ENCODE data around the gene SDR42E2.

The SDR42E2 gene

GRCh38 chr16:22186517-22186916 is 24.2 kb downstream of the SDR42E2 start:
- H3K79me2 ChIP-seq (ENCODE audit: insufficient read depth, low read length) = no peaks in the 10 kb centered on the region
- DNase-seq = no peak
- no peaks in the 10 kb centered on the region for H3K36me3 ChIP-seq (ENCODE audit: insufficient read depth, low read length)
- H3K4me3 ChIP-seq (ENCODE audit: low read depth in 1 of 2, low read length in 2 of 2) = no peak overlapping the region
- no peak overlapping the region for H3K4me2 ChIP-seq (ENCODE audit: insufficient read depth, low read length)
- TF ChIP-seq EZH2 (IDR thresholded peaks at IDR 0.05; ENCODE audit: borderline replicate concordance, low read depth, low read length, severe bottlenecking) (no peak), CTCF (IDR thresholded peaks at IDR 0.05; ENCODE audit: borderline replicate concordance, extremely low read depth, low read length, poor library complexity, severe bottlenecking) (peak; percentile 42)
- H2AFZ ChIP-seq (ENCODE audit: low read depth, low read length) = no peak overlapping the region
- no peaks in the 10 kb centered on the region for H4K20me1 ChIP-seq (ENCODE audit: insufficient read depth, low read length)
- no peak for ATAC-seq (ENCODE audit: insufficient read depth, low read depth)
- H3K27ac ChIP-seq (ENCODE audit: low read length) = no peak overlapping the region
- no peak overlapping the region for H3K9ac ChIP-seq (ENCODE audit: low read depth, low read length)
- no peaks in the 10 kb centered on the region for H3K27me3 ChIP-seq (ENCODE audit: insufficient read depth, low read length, poor library complexity)
- H3K4me1 ChIP-seq (ENCODE audit: insufficient read depth, low read length) = peaks cover 30% of the 10 kb centered on the region
- no peaks in the 10 kb centered on the region for H3K9me3 ChIP-seq (ENCODE audit: insufficient read depth, low read length, severe bottlenecking)

GRCh38 chr16:22188267-22188594 is 25.9 kb downstream of the SDR42E2 start:
- ATAC-seq (ENCODE audit: insufficient read depth, low read depth) = no peak
- H3K4me1 ChIP-seq (ENCODE audit: insufficient read depth, low read length) = peaks cover 46% of the 10 kb centered on the region

GRCh38 chr16:22188595-22189442 is 26.5 kb downstream of the SDR42E2 start:
- H3K9ac ChIP-seq (ENCODE audit: low read depth, low read length) = peak overlapping the region; percentile 59; the same call in 1 of the 2 replicates
- H4K20me1 ChIP-seq (ENCODE audit: insufficient read depth, low read length) = no peaks in the 10 kb centered on the region
- peak overlapping the region; percentile 39 to 79; a peak in 2 of 4 replicates for H3K4me3 ChIP-seq (ENCODE audit: low read depth in 1 of 2, low read length in 2 of 2)
- no peaks in the 10 kb centered on the region for H3K36me3 ChIP-seq (ENCODE audit: insufficient read depth, low read length)
- no peaks in the 10 kb centered on the region for H3K27me3 ChIP-seq (ENCODE audit: insufficient read depth, low read length, poor library complexity)
- H3K79me2 ChIP-seq (ENCODE audit: insufficient read depth, low read length) = no peaks in the 10 kb centered on the region
- peak; percentile 63 for DNase-seq
- TF ChIP-seq EZH2 (IDR thresholded peaks at IDR 0.05; ENCODE audit: borderline replicate concordance, low read depth, low read length, severe bottlenecking) (no peak), CTCF (IDR thresholded peaks at IDR 0.05; ENCODE audit: borderline replicate concordance, extremely low read depth, low read length, poor library complexity, severe bottlenecking) (peak; percentile 85)
- H2AFZ ChIP-seq (ENCODE audit: low read depth, low read length) = peak overlapping the region; percentile 84; the same call in 1 of the 2 replicates
- no peak for ATAC-seq (ENCODE audit: insufficient read depth, low read depth)
- H3K27ac ChIP-seq (ENCODE audit: low read length) = no peak overlapping the region
- peaks cover 46% of the 10 kb centered on the region for H3K4me1 ChIP-seq (ENCODE audit: insufficient read depth, low read length)
- H3K4me2 ChIP-seq (ENCODE audit: insufficient read depth, low read length) = peak overlapping the region; percentile 97
- no peaks in the 10 kb centered on the region for H3K9me3 ChIP-seq (ENCODE audit: insufficient read depth, low read length, severe bottlenecking)

More at GRCh38 chr16:22188267-22188594, 25.9 kb downstream of the SDR42E2 start:
- no peaks in the 10 kb centered on the region for H3K27me3 ChIP-seq (ENCODE audit: insufficient read depth, low read length, poor library complexity)
- no peaks in the 10 kb centered on the region for H3K9me3 ChIP-seq (ENCODE audit: insufficient read depth, low read length, severe bottlenecking)
- H4K20me1 ChIP-seq (ENCODE audit: insufficient read depth, low read length) = no peaks in the 10 kb centered on the region
- H3K79me2 ChIP-seq (ENCODE audit: insufficient read depth, low read length) = no peaks in the 10 kb centered on the region
- no peak overlapping the region for H3K4me3 ChIP-seq (ENCODE audit: low read depth in 1 of 2, low read length in 2 of 2)
- no peak overlapping the region for H2AFZ ChIP-seq (ENCODE audit: low read depth, low read length)
- no peaks in the 10 kb centered on the region for H3K36me3 ChIP-seq (ENCODE audit: insufficient read depth, low read length)
- H3K27ac ChIP-seq (ENCODE audit: low read length) = no peak overlapping the region
- peak overlapping the region; percentile 97; the same call in 1 of the 2 replicates for H3K4me2 ChIP-seq (ENCODE audit: insufficient read depth, low read length)
- no peak overlapping the region for H3K9ac ChIP-seq (ENCODE audit: low read depth, low read length)
- no peak for DNase-seq
- TF ChIP-seq CTCF (IDR thresholded peaks at IDR 0.05; ENCODE audit: borderline replicate concordance, extremely low read depth, low read length, poor library complexity, severe bottlenecking) = no peak
